ENCODE data around the gene RPS6KA5.

The RPS6KA5 gene

DNA sequence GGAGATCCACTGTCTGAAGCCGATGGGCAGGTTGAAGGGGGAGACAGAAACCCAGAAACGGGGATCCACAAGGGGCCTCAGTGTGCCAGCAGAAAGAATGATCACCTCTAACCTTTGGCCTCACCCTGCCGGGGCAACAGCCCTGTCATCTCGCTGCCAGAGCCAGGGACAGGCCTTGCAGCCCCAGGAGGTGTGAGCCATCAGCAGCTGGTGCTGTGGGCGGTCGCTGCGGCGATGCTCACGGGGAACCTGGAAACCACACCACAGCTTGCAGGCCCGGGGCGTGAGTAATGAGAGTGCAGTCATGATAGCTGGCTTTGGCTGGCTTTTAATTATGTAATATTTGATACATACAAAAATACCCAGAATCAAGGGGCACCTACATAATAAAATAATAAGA, 239.5 kb downstream of the RPS6KA5 start:
- no peak for TF ChIP-seq CTCF (IDR thresholded peaks at IDR 0.05; ENCODE audit: insufficient read depth, low read depth, low read length, missing control alignments)
- peak; percentile 94 for DNase-seq (ENCODE audit: low read depth)
- H3K4me3 ChIP-seq (ENCODE audit: low read length) = no peak overlapping the region

- DNase-seq (ENCODE audit: low read depth) = peak; percentile 60
- H3K4me3 ChIP-seq (ENCODE audit: low read length) = no peak overlapping the region
- TF ChIP-seq CTCF (IDR thresholded peaks at IDR 0.05; ENCODE audit: insufficient read depth, low read depth, low read length, missing control alignments) = no peak
Measured at GRCh38 chr14:90819734-90820393, 240.6 kb downstream of the RPS6KA5 start.

- no peak overlapping the region for H3K4me3 ChIP-seq (ENCODE audit: low read length)
- no peak for TF ChIP-seq CTCF (IDR thresholded peaks at IDR 0.05; ENCODE audit: insufficient read depth, low read depth, low read length, missing control alignments)
- DNase-seq (ENCODE audit: low read depth) = no peak
Measured at GRCh38 chr14:90818715-90819114, 241.7 kb downstream of the RPS6KA5 start.

- no peak for DNase-seq (ENCODE audit: low read depth)
- peak overlapping the region; percentile 15 for H3K4me3 ChIP-seq (ENCODE audit: low read length)
- TF ChIP-seq CTCF (IDR thresholded peaks at IDR 0.05; ENCODE audit: insufficient read depth, low read depth, low read length, missing control alignments) = no peak
Measured at GRCh38 chr14:90816681-90817436, 243.6 kb downstream of the RPS6KA5 start.

DNA sequence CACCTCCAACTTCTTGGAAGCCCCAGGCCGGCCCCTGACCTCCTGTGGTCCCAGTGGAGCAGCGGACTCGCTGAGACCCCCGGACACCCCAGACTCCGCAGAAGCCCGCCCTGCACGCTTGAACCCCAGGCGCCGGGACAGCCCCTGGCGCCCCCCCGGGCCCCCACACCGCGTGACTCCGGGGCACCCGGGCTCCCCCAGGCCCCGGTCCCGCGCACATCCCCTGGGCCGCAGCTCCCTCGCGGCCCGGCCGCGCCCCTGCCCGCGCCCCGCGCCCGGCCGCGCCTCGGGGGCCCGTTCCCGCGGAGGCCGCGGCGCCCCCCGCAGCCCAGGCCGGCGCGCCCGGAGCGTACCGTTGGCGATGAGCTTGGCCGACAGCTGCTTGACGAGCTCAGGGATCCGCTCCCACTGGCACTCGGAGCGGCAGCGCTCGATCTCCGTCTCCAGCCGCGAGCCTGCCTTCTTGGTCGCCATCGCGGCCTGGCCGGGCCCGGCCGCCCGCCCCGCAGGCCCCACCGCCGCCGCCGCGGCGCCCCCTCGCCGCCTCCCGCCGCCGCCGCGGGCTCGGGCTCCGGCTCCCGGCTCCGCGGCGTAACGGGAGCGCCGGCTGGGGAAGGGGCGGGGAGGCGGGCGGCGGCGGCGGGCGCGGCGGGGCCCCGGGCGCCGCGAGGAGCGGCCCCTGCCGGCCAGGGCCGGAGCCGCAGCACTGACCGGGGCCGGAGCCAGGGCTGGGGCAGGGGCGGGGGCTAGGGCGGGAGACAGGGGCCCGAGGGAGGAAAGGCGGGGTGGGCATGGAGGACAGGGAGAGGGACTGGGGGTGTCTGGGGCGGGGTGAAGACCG, 244.4 kb downstream of the RPS6KA5 start, which contains the start of gene TTC7B:
Gene TTC7B (minus strand): TSS at position 609 of the 841 bp plus-strand sequence. CDS start 135 bp downstream, at position 474.
- peak; percentile 23 for DNase-seq (ENCODE audit: low read depth)
- peak within 1 kb of the TSS; percentile 55 for H3K4me3 ChIP-seq (ENCODE audit: low read length)

GRCh38 chr14:90815572-90815821, 244.9 kb downstream of the RPS6KA5 start:
- TF ChIP-seq CTCF (IDR thresholded peaks at IDR 0.05; ENCODE audit: insufficient read depth, low read depth, low read length, missing control alignments) = no peak
- no peak for DNase-seq (ENCODE audit: low read depth)
- H3K4me3 ChIP-seq (ENCODE audit: low read length) = peak overlapping the region; percentile 55

More for the DNA sequence above, 244.4 kb downstream of the RPS6KA5 start, which contains the start of gene TTC7B:
- peak; percentile 22 for TF ChIP-seq CTCF (IDR thresholded peaks at IDR 0.05; ENCODE audit: insufficient read depth, low read depth, low read length, missing control alignments)
